DND-41 (cell line): Measurements from ENCODE around the gene CDS2.

Experiments used
- ATAC-seq: fragments of 200-7000 bp; cut with Tn5 transposase; 3 replicates; pipeline ENCODE4 v1.9.1; 2021; ENCODE audit warnings: low read depth; ENCODE audit not compliant: insufficient read depth
- DNase-seq: peaks from one replicate; pipeline ENCODE4 v3.0.0-alpha.2; 2020
- H2AFZ ChIP-seq: 2 replicates; pipeline ENCODE4 v1.6.0; 2012; ENCODE audit warnings: low read depth, low read length
- H3K27ac ChIP-seq: 2 replicates; pipeline ENCODE4 v1.5.1; 2012; ENCODE audit warnings: low read length, inconsistent platforms
- H3K27me3 ChIP-seq: fragments of 200-600 bp; sonication (generic); 2 replicates; pipeline ENCODE4 v1.6.0; 2012; ENCODE audit warnings: low read length, mild to moderate bottlenecking, inconsistent platforms; ENCODE audit not compliant: insufficient read depth, poor library complexity
- H3K36me3 ChIP-seq: 2 replicates; pipeline ENCODE4 v1.5.1; 2012; ENCODE audit warnings: low read length, inconsistent platforms; ENCODE audit not compliant: insufficient read depth
- H3K4me1 ChIP-seq: 2 replicates; pipeline ENCODE4 v1.5.1; 2012; ENCODE audit warnings: mild to moderate bottlenecking, low read length; ENCODE audit not compliant: insufficient read depth
- H3K4me2 ChIP-seq: 2 replicates; pipeline ENCODE4 v1.6.0; 2012; ENCODE audit warnings: mild to moderate bottlenecking, moderate library complexity, low read length, inconsistent platforms; ENCODE audit not compliant: insufficient read depth
- H3K4me3 ChIP-seq, 2 experiments: fragments of 200-600 bp in 1 of 2; shearing (Covaris generic) in 1 of 2; 2 replicates each; pipeline ENCODE4 v1.5.1; 2012 to 2016; ENCODE audit warnings: inconsistent platforms in 2 of 2, low read length in 2 of 2, mild to moderate bottlenecking in 2 of 2, low read depth in 1 of 2, moderate library complexity in 1 of 2
- H3K79me2 ChIP-seq: 2 replicates; pipeline ENCODE4 v1.6.0; 2012; ENCODE audit warnings: low read length, inconsistent platforms; ENCODE audit not compliant: insufficient read depth
- H3K9ac ChIP-seq: 2 replicates; pipeline ENCODE4 v1.6.0; 2012; ENCODE audit warnings: low read depth, mild to moderate bottlenecking, inconsistent platforms, low read length, moderate library complexity
- H3K9me3 ChIP-seq: 2 replicates; pipeline ENCODE4 v1.5.1; 2012; ENCODE audit warnings: low read length, moderate library complexity, mild to moderate bottlenecking, inconsistent platforms; ENCODE audit not compliant: insufficient read depth, severe bottlenecking
- H4K20me1 ChIP-seq: 2 replicates; pipeline ENCODE4 v1.6.0; 2012; ENCODE audit warnings: low read length; ENCODE audit not compliant: insufficient read depth
- CTCF ChIP-seq: IDR thresholded peaks from 2 replicates; pipeline ENCODE4 v1.5.1; 2012; ENCODE audit warnings: borderline replicate concordance, low read length, moderate library complexity, mild to moderate bottlenecking; ENCODE audit not compliant: poor library complexity, severe bottlenecking; ENCODE audit errors: extremely low read depth
- EZH2 ChIP-seq: IDR thresholded peaks from 3 replicates; pipeline ENCODE4 v1.6.1; 2012; ENCODE audit warnings: borderline replicate concordance, low read depth, mild to moderate bottlenecking, moderate library complexity, low read length, inconsistent platforms; ENCODE audit not compliant: severe bottlenecking

CDS2 gene

GRCh38 chr20:5100684-5101347 is 26.0 kb upstream of the CDS2 start:
- H3K27ac ChIP-seq = no peak overlapping the region
- H3K27me3 ChIP-seq = no peaks in the 10 kb centered on the region
- ATAC-seq (peak; percentile 87), DNase-seq (peak; percentile 72)
- H3K4me2 ChIP-seq = no peak overlapping the region
- H3K79me2 ChIP-seq = 0 out of 2 replicates have a peak, but pooled peaks cover 7% of the 10 kb centered on the region
- H3K9me3 ChIP-seq = no peaks in the 10 kb centered on the region
- TF ChIP-seq CTCF = peak; percentile 90
- no peak for TF ChIP-seq EZH2
- no peak overlapping the region for H3K4me3 ChIP-seq
- H2AFZ ChIP-seq = no peak overlapping the region
- no peaks in the 10 kb centered on the region; the same call in 1 of the 2 replicates for H4K20me1 ChIP-seq
- H3K4me1 ChIP-seq = no peaks in the 10 kb centered on the region
- H3K9ac ChIP-seq = no peak overlapping the region
- peaks cover 90% of the 10 kb centered on the region for H3K36me3 ChIP-seq

GRCh38 chr20:5104479-5104878 is 22.3 kb upstream of the CDS2 start:
- no peak overlapping the region for H3K27ac ChIP-seq
- H2AFZ ChIP-seq = no peak overlapping the region
- H3K4me1 ChIP-seq = no peaks in the 10 kb centered on the region
- ATAC-seq = no peak
- TF ChIP-seq CTCF (no peak), EZH2 (no peak)
- H3K4me2 ChIP-seq = no peak overlapping the region
- H3K9me3 ChIP-seq = no peaks in the 10 kb centered on the region
- H3K27me3 ChIP-seq = no peaks in the 10 kb centered on the region
- H3K36me3 ChIP-seq = peaks cover 93% of the 10 kb centered on the region
- H3K9ac ChIP-seq = no peak overlapping the region
- H3K4me3 ChIP-seq = no peak overlapping the region
- H4K20me1 ChIP-seq = no peaks in the 10 kb centered on the region; the same call in 1 of the 2 replicates
- H3K79me2 ChIP-seq = 0 out of 2 replicates have a peak, but pooled peaks cover 7% of the 10 kb centered on the region
- DNase-seq = no peak

- Histone ChIP-seq H3K36me3 (peaks cover 73% of the 10 kb centered on the region), H3K27me3 (no peaks in the 10 kb centered on the region)
Observed at GRCh38 chr20:5109276-5109675, 17.5 kb upstream of the CDS2 start.

More at GRCh38 chr20:5109276-5109675, 17.5 kb upstream of the CDS2 start:
- no peak overlapping the region for H3K9ac ChIP-seq
- ATAC-seq (no peak), DNase-seq (no peak)
- H2AFZ ChIP-seq = no peak overlapping the region
- peaks cover 24% of the 10 kb centered on the region for H3K4me1 ChIP-seq
- no peaks in the 10 kb centered on the region for H3K9me3 ChIP-seq
- H4K20me1 ChIP-seq = peaks cover 5% of the 10 kb centered on the region; the same call in 1 of the 2 replicates
- no peak overlapping the region for H3K4me3 ChIP-seq
- TF ChIP-seq EZH2 (no peak), CTCF (no peak)
- peaks cover 35% of the 10 kb centered on the region for H3K79me2 ChIP-seq
- H3K27ac ChIP-seq = no peak overlapping the region
- no peak overlapping the region for H3K4me2 ChIP-seq
